ENCODE measurements around the gene TSKS.

Gene TSKS

GRCh38 chr19:49761625-49762311 is 1.3 kb downstream of the TSKS start:
- H3K4me3 Mint-ChIP-seq = peak overlapping the region in 1 of 3 experiments; percentile 8
- peaks cover 4% of the 10 kb centered on the region for H3K27me3 Mint-ChIP-seq (ENCODE audit: low read depth)
- H3K36me3 Mint-ChIP-seq (ENCODE audit: low read depth) = no peaks in the 10 kb centered on the region
- peaks cover 4% of the 10 kb centered on the region for H3K9me3 Mint-ChIP-seq
- peaks cover 36% of the 10 kb centered on the region for H3K4me1 Mint-ChIP-seq
- peak in 1 of 3 experiments; percentile 10 for TF ChIP-seq CTCF (IDR thresholded peaks at IDR 0.05; ENCODE audit: unreplicated experiment in 3 of 3)
- peak overlapping the region; percentile 58 to 98 (median 93) for H3K27ac Mint-ChIP-seq

GRCh38 chr19:49761249-49761624 is 1.9 kb downstream of the TSKS start:
- TF ChIP-seq CTCF (IDR thresholded peaks at IDR 0.05; ENCODE audit: unreplicated experiment in 3 of 3) = no peak
- Mint-ChIP-seq H3K9me3 (peaks cover 4% of the 10 kb centered on the region), H3K27me3 (ENCODE audit: low read depth) (peaks cover 4% of the 10 kb centered on the region), H3K4me1 (peaks cover 36% of the 10 kb centered on the region), H3K36me3 (ENCODE audit: low read depth) (no peaks in the 10 kb centered on the region), H3K4me3 (no peak overlapping the region), H3K27ac (peak overlapping the region; percentile 58 to 98 (median 93))

- TF ChIP-seq CTCF (IDR thresholded peaks at IDR 0.05; ENCODE audit: unreplicated experiment in 3 of 3) = no peak
- no peaks in the 10 kb centered on the region for H3K36me3 Mint-ChIP-seq (ENCODE audit: low read depth)
- H3K9me3 Mint-ChIP-seq = peaks cover 14% of the 10 kb centered on the region
- no peak overlapping the region for H3K4me3 Mint-ChIP-seq
- peak overlapping the region; percentile 39 to 89 (median 77) for H3K27ac Mint-ChIP-seq
- H3K4me1 Mint-ChIP-seq = peaks cover 21% of the 10 kb centered on the region
- H3K27me3 Mint-ChIP-seq (ENCODE audit: low read depth) = peaks cover 4% of the 10 kb centered on the region
These were observed 4.8 kb downstream of the TSKS start for GRCh38 chr19:49758292-49758691.

GRCh38 chr19:49755956-49756355 is 7.2 kb downstream of the TSKS start:
- H3K27ac Mint-ChIP-seq = no peak overlapping the region
- H3K4me3 Mint-ChIP-seq = no peak overlapping the region

GRCh38 chr19:49752701-49753100 is 10.4 kb downstream of the TSKS start:
- Mint-ChIP-seq H3K4me3 (no peak overlapping the region), H3K27ac (no peak overlapping the region), H3K9me3 (peaks cover 16% of the 10 kb centered on the region), H3K36me3 (ENCODE audit: low read depth) (no peaks in the 10 kb centered on the region), H3K27me3 (ENCODE audit: low read depth) (peaks cover 3% of the 10 kb centered on the region), H3K4me1 (no peaks in the 10 kb centered on the region)
- no peak for TF ChIP-seq CTCF (IDR thresholded peaks at IDR 0.05; ENCODE audit: unreplicated experiment in 3 of 3)

More at GRCh38 chr19:49755956-49756355, 7.2 kb downstream of the TSKS start:
- peaks cover 17% of the 10 kb centered on the region for H3K9me3 Mint-ChIP-seq
- H3K4me1 Mint-ChIP-seq = peaks cover 9% of the 10 kb centered on the region
- H3K27me3 Mint-ChIP-seq (ENCODE audit: low read depth) = peaks cover 4% of the 10 kb centered on the region
- no peak for TF ChIP-seq CTCF (IDR thresholded peaks at IDR 0.05; ENCODE audit: unreplicated experiment in 3 of 3)
- H3K36me3 Mint-ChIP-seq (ENCODE audit: low read depth) = no peaks in the 10 kb centered on the region

GRCh38 chr19:49749771-49750170 is 13.3 kb downstream of the TSKS start:
- peaks cover 4% of the 10 kb centered on the region for H3K27me3 Mint-ChIP-seq (ENCODE audit: low read depth)
- H3K27ac Mint-ChIP-seq = no peak overlapping the region
- H3K36me3 Mint-ChIP-seq (ENCODE audit: low read depth) = no peaks in the 10 kb centered on the region
- no peak for TF ChIP-seq CTCF (IDR thresholded peaks at IDR 0.05; ENCODE audit: unreplicated experiment in 3 of 3)
- H3K4me3 Mint-ChIP-seq = no peak overlapping the region
- no peaks in the 10 kb centered on the region for H3K4me1 Mint-ChIP-seq
- peaks cover 16% of the 10 kb centered on the region for H3K9me3 Mint-ChIP-seq

Data from nephron (organoid).